GM04504 (cell line): ENCODE data around the gene FOXP1.

ENCODE experiments used
- DNase-seq: peaks from one replicate; pipeline ENCODE4 v3.0.0-alpha.2; 2012; ENCODE audit warnings: low read depth

Gene FOXP1

DNA sequence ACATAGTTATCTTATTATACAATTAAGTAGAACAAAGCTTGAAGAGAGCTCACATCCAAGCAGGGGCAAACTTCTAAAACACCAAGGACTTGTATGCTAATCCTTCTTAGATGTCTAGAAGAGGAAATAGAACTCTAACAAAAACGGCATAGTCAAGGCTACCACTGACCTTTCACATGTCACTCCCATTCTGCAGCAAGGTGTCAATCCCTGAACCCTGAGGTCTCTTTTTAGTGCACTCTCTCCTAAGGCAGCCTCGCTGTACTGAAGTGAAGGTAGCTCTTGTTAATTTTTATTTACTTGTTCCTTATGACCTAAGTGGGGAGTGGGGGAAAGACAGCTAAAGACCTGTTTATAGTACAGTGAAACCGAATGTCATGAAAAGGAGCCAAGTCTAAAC is 506.5 kb downstream of the FOXP1 start:
- no peak for DNase-seq

- no peak for DNase-seq
Measured at GRCh38 chr3:71076361-71077002, 507.0 kb downstream of the FOXP1 start.

- no peak for DNase-seq
Measured at GRCh38 chr3:71075494-71075893, 508.0 kb downstream of the FOXP1 start.

- no peak for DNase-seq
Measured at GRCh38 chr3:71074423-71074822, 509.1 kb downstream of the FOXP1 start.

- DNase-seq = no peak
Measured at GRCh38 chr3:71072986-71073385, 510.5 kb downstream of the FOXP1 start.

DNA sequence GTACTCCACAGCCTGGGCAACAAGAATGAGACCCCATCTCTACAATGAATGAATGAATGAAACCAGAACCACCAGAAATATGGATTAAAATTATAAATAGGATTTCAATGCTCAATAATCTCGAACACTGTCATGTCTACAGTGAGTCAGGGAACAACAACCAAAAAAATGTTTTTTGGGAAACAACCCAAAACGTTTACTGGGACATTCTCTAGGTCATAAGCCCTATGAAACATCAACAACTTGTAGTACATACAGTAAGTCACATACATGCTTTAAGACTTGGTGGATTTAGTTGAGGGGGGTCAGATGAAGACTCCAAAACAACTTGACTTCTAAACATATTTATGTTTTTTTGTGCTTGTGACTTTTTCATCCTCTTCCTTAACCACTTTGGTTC is 511.2 kb downstream of the FOXP1 start:
- no peak for DNase-seq

GRCh38 chr3:71070497-71071463 is 512.7 kb downstream of the FOXP1 start:
- DNase-seq = no peak

DNA sequence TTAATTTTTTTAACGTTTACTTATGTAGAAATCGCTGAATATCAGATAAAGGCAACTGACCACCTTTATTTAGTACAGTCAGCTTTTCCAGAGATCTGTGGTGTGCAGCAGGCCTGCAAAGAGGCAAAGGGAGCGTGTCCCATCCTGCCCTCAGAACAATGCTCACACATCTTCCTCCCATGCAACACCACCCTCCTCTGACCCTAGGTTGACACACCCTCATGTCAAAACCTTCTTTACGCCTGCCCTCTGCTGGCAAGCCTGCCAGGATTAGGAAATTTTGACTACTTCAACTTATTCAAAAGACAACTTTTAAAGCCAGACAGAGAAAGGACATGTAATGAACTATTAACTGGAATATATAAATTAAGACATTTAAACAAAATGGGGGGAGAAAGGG is 513.7 kb downstream of the FOXP1 start:
- no peak for DNase-seq

GRCh38 chr3:71067977-71068654 is 515.4 kb downstream of the FOXP1 start:
- no peak for DNase-seq

- peak; percentile 26 for DNase-seq
Measured at GRCh38 chr3:71066849-71067261, 516.7 kb downstream of the FOXP1 start.

DNA sequence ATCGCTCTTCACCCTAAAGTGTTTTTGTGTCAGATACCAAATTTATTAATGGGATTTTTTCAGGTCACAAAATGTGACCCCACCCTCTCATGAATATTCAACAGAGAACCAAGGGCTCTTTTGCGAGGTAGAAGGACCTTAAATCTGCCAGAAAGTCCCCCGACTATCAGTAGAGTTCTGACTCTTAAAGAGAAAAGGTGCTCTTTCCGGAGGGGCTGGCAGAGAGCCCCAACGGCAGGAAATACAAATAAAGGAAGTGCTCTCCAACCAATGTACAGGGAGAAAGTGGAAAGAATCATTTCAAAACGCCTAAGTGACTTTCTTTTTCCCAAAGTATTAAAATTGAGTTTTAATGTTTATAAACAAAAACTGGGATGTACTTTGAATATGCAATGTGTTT is 517.2 kb downstream of the FOXP1 start:
- DNase-seq = no peak

GRCh38 chr3:71065764-71066013 is 517.8 kb downstream of the FOXP1 start:
- no peak for DNase-seq

DNA sequence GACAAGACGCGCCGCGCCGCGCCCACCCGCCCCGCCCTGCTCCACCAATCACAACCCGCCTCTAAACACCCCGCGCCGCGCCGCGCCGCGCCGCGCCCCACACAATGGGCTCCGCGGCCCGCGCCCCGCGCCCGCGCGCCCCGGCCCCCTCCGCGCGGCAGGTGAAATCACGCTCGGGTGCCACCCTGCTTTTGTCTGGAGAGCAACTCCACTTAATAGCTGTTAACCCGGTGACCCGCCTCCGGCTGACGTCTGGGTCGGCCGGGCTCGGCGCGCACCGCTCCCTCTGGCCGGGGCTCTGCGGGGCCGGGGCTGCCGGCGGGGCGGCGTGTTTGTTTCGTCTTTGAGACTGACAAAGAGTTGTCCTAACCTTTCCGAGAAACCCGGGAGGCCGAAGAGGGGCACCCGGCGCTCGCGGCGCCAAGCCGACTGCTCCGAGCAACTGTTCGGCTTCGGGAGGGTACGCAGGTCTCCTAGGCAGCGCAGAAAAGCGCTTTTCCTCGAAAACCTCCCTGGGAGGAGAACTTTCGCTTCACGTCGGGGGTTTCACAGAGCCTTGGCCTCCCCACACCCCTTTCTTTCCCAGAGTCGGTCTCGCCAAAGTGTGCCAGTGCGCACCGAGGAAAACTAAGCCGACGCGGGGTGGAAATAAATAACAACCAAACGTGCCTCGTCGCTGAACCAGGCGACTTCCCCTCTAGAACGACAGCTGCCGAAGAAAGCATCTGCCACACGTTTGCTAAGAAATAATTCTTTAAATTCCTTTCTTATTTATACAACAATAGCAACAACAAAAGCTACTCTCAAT is 518.4 kb downstream of the FOXP1 start:
- no peak for DNase-seq

- DNase-seq = no peak
Measured at GRCh38 chr3:71064291-71064955, 519.1 kb downstream of the FOXP1 start.

DNA sequence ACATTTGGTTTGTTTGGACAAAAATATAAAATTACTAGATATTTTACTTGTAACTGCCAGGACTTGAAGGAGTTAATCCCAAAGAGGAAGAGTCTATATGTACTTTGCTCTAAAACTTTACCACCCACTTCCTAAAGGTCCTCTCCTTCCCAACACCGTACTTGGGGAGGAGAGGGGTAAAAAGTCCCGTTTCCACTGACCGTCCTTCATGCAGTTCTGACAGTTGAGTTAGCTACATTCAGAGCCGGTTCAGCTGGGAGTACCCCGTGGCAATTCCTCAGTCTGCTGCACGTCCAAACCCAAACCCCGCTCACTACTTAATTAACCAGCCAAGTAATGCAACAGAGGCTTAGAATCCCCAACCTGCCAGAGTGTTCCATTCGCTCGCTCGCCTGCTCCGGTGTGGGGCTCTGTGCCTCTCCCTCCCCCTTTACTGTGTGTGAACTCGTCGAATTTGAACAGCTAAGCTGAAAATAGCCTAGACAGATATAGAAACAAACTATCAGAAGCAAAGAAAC is 519.7 kb downstream of the FOXP1 start:
- no peak for DNase-seq

DNA sequence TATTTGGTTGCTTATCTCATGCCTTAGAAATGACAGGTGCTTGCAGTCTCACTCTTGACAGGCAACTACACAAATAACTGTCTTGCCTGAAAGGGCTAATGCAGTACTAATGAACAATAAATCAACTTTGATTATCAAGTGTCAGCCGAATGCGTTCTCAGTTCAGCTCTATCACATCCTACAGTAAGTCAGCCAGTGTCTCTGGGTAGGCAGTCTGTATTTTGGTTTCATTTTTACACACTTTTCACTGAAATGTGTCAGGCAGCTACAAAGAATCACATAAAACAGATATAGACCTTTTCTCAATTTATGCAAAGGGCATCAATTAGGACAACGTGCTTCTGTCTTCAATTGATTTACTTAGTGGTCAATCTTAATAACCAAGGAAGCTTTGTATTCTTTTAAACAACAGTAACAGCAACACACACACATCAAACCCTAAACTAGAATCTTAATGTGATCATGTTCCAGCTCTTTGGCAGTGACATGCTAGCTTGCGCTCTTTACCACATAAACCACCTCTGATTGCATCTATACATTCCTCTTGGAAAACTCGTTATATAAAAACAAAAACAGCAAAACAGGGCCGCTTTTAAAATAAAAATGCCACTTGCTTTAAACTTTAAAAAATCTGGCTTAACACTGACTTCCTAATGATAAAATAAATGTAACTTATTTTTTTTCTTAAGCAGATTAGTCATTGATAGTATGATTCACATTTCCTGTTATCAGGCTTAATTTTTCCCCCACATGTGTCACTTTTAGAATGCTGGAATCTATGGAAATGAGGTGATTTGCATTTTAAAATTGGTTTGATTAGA is 520.4 kb downstream of the FOXP1 start:
- no peak for DNase-seq

DNA sequence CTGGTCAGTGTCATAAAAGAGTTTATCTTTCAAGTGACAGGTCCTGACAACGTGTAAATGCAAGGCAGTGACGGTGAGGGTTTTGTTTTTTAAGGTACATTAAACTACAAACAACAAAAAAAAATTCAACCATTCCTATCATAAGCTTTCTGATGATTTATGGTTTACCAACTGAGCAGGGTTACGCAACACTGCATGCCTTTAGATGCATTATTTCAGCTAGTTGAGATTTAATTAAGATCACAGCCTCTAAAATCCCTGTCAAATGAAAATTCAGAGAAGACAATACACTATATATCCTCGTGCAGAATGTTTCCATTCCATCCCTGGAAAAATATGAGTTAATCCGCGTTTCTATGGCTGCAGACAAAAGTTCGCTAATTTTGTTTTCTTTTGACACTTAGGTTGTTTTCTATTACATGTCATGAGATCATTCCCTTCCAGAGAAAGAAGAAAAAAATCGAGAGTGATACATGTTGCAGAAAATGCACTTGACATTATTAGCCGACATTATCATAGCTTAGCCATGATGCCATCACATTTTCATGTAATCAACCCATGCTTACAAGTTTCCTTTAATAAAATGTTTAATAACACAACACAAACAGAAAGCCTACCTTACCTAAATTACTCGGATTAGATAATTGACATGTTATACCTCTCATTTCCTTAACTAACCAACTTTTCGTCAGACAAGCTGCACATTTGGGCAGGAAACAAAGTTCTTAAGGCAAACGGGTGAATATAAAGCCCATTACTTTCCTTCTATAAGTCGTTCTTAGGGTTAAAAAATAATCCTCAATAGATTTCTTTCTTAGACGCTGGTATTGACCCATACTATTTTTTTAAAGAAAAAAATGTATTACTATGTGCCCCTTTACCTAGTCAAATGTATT is 521.2 kb downstream of the FOXP1 start:
- DNase-seq = no peak

DNA sequence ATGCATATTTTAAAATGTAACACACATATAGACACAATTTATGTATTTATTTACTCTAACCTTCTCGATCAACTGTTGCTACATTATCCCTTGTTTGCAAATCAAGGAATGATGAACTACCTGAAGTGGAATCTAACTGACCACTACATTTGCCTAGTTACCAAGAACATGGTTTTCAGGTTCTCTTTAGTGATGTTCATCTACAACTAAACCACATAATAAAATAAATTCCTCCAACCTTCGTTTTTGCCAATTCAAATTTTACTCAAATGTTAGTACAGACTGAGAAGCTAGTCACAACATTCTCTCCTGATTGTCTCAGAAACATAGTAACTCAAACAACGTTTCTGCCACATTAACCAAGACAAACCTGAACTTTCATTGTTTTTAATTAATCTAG is 521.9 kb downstream of the FOXP1 start:
- DNase-seq = no peak

DNA sequence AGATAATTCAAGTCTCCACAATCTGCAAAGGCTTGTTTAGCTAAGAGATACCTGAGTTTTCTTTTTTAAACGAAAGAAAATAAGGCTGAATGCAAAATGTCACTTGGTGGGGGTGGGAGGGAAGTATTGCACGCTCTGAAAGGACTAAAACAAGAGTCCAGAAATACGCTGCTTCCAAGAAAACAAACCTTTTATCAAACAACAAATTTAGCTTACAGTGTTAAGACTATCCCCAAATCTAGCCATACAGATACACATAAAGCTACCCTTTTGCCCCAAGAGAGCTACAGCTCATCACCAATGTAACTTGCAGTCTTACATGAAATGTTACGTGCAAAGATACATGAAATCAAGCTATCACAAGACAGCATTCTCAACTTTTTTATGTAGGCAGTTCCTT is 522.5 kb downstream of the FOXP1 start:
- DNase-seq = no peak

GRCh38 chr3:71060536-71060935 is 523.0 kb downstream of the FOXP1 start:
- no peak for DNase-seq
